Stimulated activated CD4-positive, alpha-beta T cell treated with anti-CD3 and anti-CD28 coated beads, Interleukin-2, amount 100 ng/mL, for 24 hours (primary cell): Measurements from ENCODE around the gene SEMA3E.
"Not testable (repeated sequence)": the region's sequence is repeated elsewhere in the genome, so short reads cannot be mapped to it uniquely, and the experiment has no call there.

Experiments
- DNase-seq, 2 donors: peaks; one replicate each; pipeline ENCODE4 v3.0.0-alpha.2; 2020

The SEMA3E gene

GRCh38 chr7:83447681-83448080 lies 201.3 kb downstream of the SEMA3E start:
- no peak for DNase-seq

- DNase-seq = no peak
Measured at GRCh38 chr7:83446102-83446669, 202.8 kb downstream of the SEMA3E start.

- no peak for DNase-seq
Measured at GRCh38 chr7:83442911-83443310, 206.0 kb downstream of the SEMA3E start.

- no peak for DNase-seq
Measured at GRCh38 chr7:83439026-83439425, 209.9 kb downstream of the SEMA3E start.

- DNase-seq = not testable (repeated sequence)
Measured at GRCh38 chr7:83430289-83430688, 218.7 kb downstream of the SEMA3E start.

GRCh38 chr7:83429493-83429892 lies 219.4 kb downstream of the SEMA3E start:
- DNase-seq = no peak

- DNase-seq = no peak
Measured at GRCh38 chr7:83427884-83428283, 221.1 kb downstream of the SEMA3E start.

GRCh38 chr7:83426325-83426724 lies 222.6 kb downstream of the SEMA3E start:
- no peak for DNase-seq

- DNase-seq = no peak
Measured at GRCh38 chr7:83419013-83419412, 229.9 kb downstream of the SEMA3E start.

- DNase-seq = no peak
Measured at GRCh38 chr7:83415840-83416239, 233.1 kb downstream of the SEMA3E start.

GRCh38 chr7:83414947-83415346 lies 234.0 kb downstream of the SEMA3E start:
- no peak for DNase-seq

GRCh38 chr7:83413831-83414230 lies 235.1 kb downstream of the SEMA3E start:
- DNase-seq = no peak

- no peak for DNase-seq
Measured at GRCh38 chr7:83413424-83413823, 235.5 kb downstream of the SEMA3E start.

GRCh38 chr7:83410989-83411591 lies 237.8 kb downstream of the SEMA3E start:
- DNase-seq = no peak

GRCh38 chr7:83394776-83395175 lies 254.2 kb downstream of the SEMA3E start:
- DNase-seq = no peak

- no peak for DNase-seq
Measured at GRCh38 chr7:83388436-83388835, 260.5 kb downstream of the SEMA3E start.

- DNase-seq = no peak
Measured at GRCh38 chr7:83366629-83367028, 282.3 kb downstream of the SEMA3E start.

- no peak for DNase-seq
Measured at GRCh38 chr7:83365746-83366145, 283.2 kb downstream of the SEMA3E start.

GRCh38 chr7:83362871-83363550 lies 285.9 kb downstream of the SEMA3E start:
- no peak for DNase-seq

- DNase-seq = no peak
Measured at GRCh38 chr7:83359108-83359507, 289.8 kb downstream of the SEMA3E start.

- no peak for DNase-seq
Measured at GRCh38 chr7:83355143-83355542, 293.8 kb downstream of the SEMA3E start.

- DNase-seq = no peak
Measured at GRCh38 chr7:83347945-83348444, 300.9 kb downstream of the SEMA3E start.

- DNase-seq = no peak
Measured at GRCh38 chr7:83339907-83340306, 309.0 kb downstream of the SEMA3E start.

- DNase-seq = no peak
Measured at GRCh38 chr7:83338277-83338950, 310.5 kb downstream of the SEMA3E start.
